Measurements from ENCODE around the gene DOP1B.

DNA sequence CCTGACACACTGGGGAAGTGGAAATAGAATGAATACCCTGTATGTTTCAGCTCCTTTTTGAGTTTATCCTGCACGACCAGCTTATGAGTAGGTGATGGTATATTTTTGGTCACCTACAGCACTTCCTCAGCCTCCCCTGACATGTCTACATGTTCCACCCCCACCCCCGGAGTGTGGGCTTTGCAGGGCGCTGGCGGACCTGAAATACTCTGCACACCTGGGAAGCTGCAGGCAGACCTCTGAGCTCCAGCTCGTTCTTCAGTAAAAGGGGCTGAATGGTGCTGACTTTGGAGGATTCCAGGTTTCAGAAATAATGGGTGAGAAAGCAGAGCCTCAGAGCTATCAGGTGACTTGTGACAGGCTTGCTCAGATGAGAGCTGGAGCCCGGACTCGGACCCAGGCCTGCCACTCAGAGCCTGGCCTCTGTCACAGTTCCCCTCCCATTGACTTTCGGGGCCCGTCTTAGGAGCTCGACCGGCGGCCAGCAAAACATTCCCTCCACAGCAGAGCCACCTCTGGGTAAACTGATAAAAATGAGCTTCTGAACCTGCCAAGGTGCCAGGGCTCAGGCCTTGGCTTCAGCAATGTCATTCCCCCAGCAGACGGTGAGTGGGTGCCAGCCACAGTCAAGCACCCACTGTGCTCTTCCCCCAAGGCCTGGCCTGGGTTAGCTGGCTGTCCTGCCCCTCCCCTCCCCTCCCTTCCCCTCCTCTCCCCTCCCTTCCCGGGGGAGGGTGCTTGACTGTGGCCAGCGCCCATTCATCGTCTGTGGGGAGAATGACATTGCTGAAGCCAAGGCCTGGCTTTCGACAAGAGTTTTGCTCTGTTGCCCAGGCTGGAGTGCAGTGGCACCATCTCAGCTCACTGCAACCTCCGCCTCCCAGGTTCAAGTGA, 30.1 kb downstream of the DOP1B start:
- no peak for TF ChIP-seq CTCF (conservative IDR thresholded peaks at IDR 0.05; ENCODE audit: low read depth, low read length)
- no peak for TF ChIP-seq EZH2 (IDR thresholded peaks at IDR 0.05; ENCODE audit: borderline replicate concordance, low read depth, low read length, poor library complexity, severe bottlenecking)

All from A673 (cell line).